GM12878 (cell line): ENCODE results near the gene ZBTB48. TPM values are rescaled to one million over a fixed set of nuclear protein-coding genes. Genes with fewer than 3 reads are reported as not detected.

Experiments
- ATAC-seq: fragments of 200-7000 bp; cut with Tn5 transposase; 3 replicates; pipeline ENCODE4 v1.9.1; 2020; ENCODE audit warnings: mild to moderate bottlenecking, moderate library complexity
- BruUV-seq: library from RNA; stranded (reverse); fragments of 400-500 nt; replicated peaks from 2 replicates; lab custom pipeline; 2021; lab: Mats Ljungman, UMichigan
- CTCF ChIA-PET: fragments of 300-600 bp; sonication (Branson Sonifier 250); formaldehyde crosslinking; extraction: SDS; loops from one replicate; lab custom pipeline; 2021; ENCODE audit warnings: inconsistent platforms; lab: Yijun Ruan, JAX
- POLR2A ChIA-PET: fragments of 350-600 bp; formaldehyde crosslinking; extraction: SDS; loops from one replicate; lab custom pipeline; 2021; ENCODE audit warnings: inconsistent platforms; lab: Charles Lee
- RAD21 ChIA-PET: fragments of 300-600 bp; sonication (Branson Sonifier 250); formaldehyde crosslinking; loops from one replicate; lab custom pipeline; 2023; ENCODE audit warnings: antibody characterized with exemption; ENCODE audit not compliant: unreplicated experiment; lab: Charles Lee
- SMC1A ChIA-PET: fragments of 300-600 bp; sonication (Branson Sonifier 250); formaldehyde crosslinking; loops from one replicate; lab custom pipeline; 2023; ENCODE audit not compliant: unreplicated experiment, uncharacterized antibody; lab: Charles Lee
- DNase-seq: peaks from one replicate; pipeline ENCODE4 v3.0.0-alpha.2; 2011; ENCODE audit warnings: low read depth, low spot score
- FAIRE-seq: peaks from 3 replicates; lab custom pipeline; 2011; peaks lifted over from hg19 to GRCh38; lab: Jason Lieb, UNC
- H2AFZ ChIP-seq: 2 replicates; pipeline ENCODE4 v1.6.0; 2011; ENCODE audit warnings: low read depth, low read length, control low read depth; ENCODE audit not compliant: control insufficient read depth
- H3K27ac ChIP-seq: 2 replicates; pipeline ENCODE4 v1.5.1; 2011; ENCODE audit warnings: control low read depth; ENCODE audit not compliant: control insufficient read depth, insufficient read depth
- H3K27me3 ChIP-seq, 2 experiments: replicated peaks in 1 of 2; 2 replicates each; pipeline versions ENCODE4 v1.6.0 to v1.6.1; 2011; ENCODE audit warnings: low read length in 1 of 2; ENCODE audit not compliant: control insufficient read depth in 2 of 2, insufficient read depth in 2 of 2
- H3K36me3 ChIP-seq, 2 experiments: 2 replicates each; pipeline ENCODE4 v1.5.1; 2011; ENCODE audit warnings: low read length in 1 of 2; ENCODE audit not compliant: control insufficient read depth in 2 of 2, insufficient read depth in 2 of 2
- H3K4me1 ChIP-seq: 2 replicates; pipeline ENCODE4 v1.6.1; 2011; ENCODE audit warnings: mild to moderate bottlenecking, low read length, moderate library complexity, mixed read lengths; ENCODE audit not compliant: control insufficient read depth, insufficient read depth
- H3K4me2 ChIP-seq: 2 replicates; pipeline ENCODE4 v1.6.0; 2011; ENCODE audit warnings: control low read depth; ENCODE audit not compliant: control insufficient read depth, insufficient read depth
- H3K4me3 ChIP-seq: fragments of 200-600 bp; sonication (generic); 2 replicates; pipeline ENCODE4 v1.5.1; 2016
- H3K79me2 ChIP-seq: 2 replicates; pipeline ENCODE4 v1.6.0; 2011; ENCODE audit warnings: low read length; ENCODE audit not compliant: control insufficient read depth, insufficient read depth
- H3K9ac ChIP-seq: 2 replicates; pipeline ENCODE4 v1.8.0; 2011; ENCODE audit warnings: low read length, control low read depth, mixed read lengths; ENCODE audit not compliant: control insufficient read depth, insufficient read depth
- H3K9me3 ChIP-seq: replicated peaks from 3 replicates; pipeline ENCODE4 v1.5.1; 2011; ENCODE audit warnings: mild to moderate bottlenecking, low read length; ENCODE audit not compliant: control insufficient read depth, insufficient read depth
- H4K20me1 ChIP-seq: 2 replicates; pipeline ENCODE4 v1.6.0; 2011; ENCODE audit not compliant: control insufficient read depth, insufficient read depth
- BACH1 ChIP-seq: fragments of 450-650 bp; IDR thresholded peaks from 2 replicates; pipeline ENCODE4 v1.6.1; 2017; ENCODE audit warnings: mild to moderate bottlenecking, borderline replicate concordance
- DPF2 ChIP-seq: fragments of 450-650 bp; IDR thresholded peaks from 2 replicates; pipeline ENCODE4 v1.6.1; 2017; ENCODE audit warnings: mild to moderate bottlenecking
- EED ChIP-seq: sonication (generic); IDR thresholded peaks from 2 replicates; pipeline ENCODE4 v1.6.1; 2016; ENCODE audit warnings: antibody characterized with exemption, low read depth
- LARP7 ChIP-seq: fragments of 450-650 bp; IDR thresholded peaks from 2 replicates; pipeline ENCODE4 v1.6.1; 2017; ENCODE audit warnings: mild to moderate bottlenecking
- MAX ChIP-seq: IDR thresholded peaks from 2 replicates; pipeline ENCODE4 v1.6.1; 2012; ENCODE audit warnings: low read depth, low read length, improper control_type of control experiment
- NFIC ChIP-seq: IDR thresholded peaks from 2 replicates; pipeline ENCODE4 v1.6.1; 2012; ENCODE audit warnings: low read depth, mild to moderate bottlenecking, inconsistent platforms, low read length, moderate library complexity
- NR2F1 ChIP-seq: fragments of 450-650 bp; conservative IDR thresholded peaks from 2 replicates; pipeline ENCODE4 v1.6.1; 2017; ENCODE audit warnings: mild to moderate bottlenecking
- RB1 ChIP-seq: fragments of 450-650 bp; formaldehyde crosslinking; IDR thresholded peaks from 2 replicates; pipeline ENCODE4 v1.6.1; 2017; ENCODE audit warnings: mild to moderate bottlenecking, borderline replicate concordance
- RUNX3 ChIP-seq: IDR thresholded peaks from 2 replicates; pipeline ENCODE4 v1.6.1; 2012; ENCODE audit warnings: low read length, inconsistent platforms
- SMC3 ChIP-seq: IDR thresholded peaks from 2 replicates; pipeline ENCODE4 v1.6.1; 2011; ENCODE audit warnings: low read length, improper control_type of control experiment, borderline replicate concordance
- STAT1 ChIP-seq: fragments of 450-650 bp; conservative IDR thresholded peaks from 2 replicates; pipeline ENCODE4 v1.6.1; 2014; ENCODE audit warnings: antibody characterized with exemption, mild to moderate bottlenecking
- STAT3 ChIP-seq: IDR thresholded peaks from 2 replicates; pipeline ENCODE4 v1.6.1; 2011; ENCODE audit warnings: low read depth, low read length, improper control_type of control experiment
- YBX1 ChIP-seq: fragments of 450-650 bp; IDR thresholded peaks from 2 replicates; pipeline ENCODE4 v1.6.1; 2016; ENCODE audit warnings: antibody characterized with exemption
- ZNF24 ChIP-seq: fragments of 450-650 bp; IDR thresholded peaks from 2 replicates; pipeline ENCODE4 v1.6.1; 2017; ENCODE audit warnings: antibody characterized with exemption, mild to moderate bottlenecking
- ZNF687 ChIP-seq: fragments of 450-650 bp; IDR thresholded peaks from 2 replicates; pipeline ENCODE4 v1.6.1; 2017; ENCODE audit warnings: mild to moderate bottlenecking, moderate library complexity
- WGBS: methylation state at CpG from one replicate; pipeline ENCODE4 v1.1.6; 2016; ENCODE audit warnings: low lambda C conversion rate; ENCODE audit not compliant: insufficient replicate concordance, insufficient coverage; ENCODE audit errors: missing lambda C conversion rate; 5-methylcytosine and 5-hydroxymethylcytosine counted together
- in situ Hi-C: fragments of 300-500 bp; cut with MboI; formaldehyde crosslinking; loops from 9 replicates; pipeline ENCODE4 v1.14.3; 2018; ENCODE audit warnings: mixed read lengths
- intact Hi-C: fragments of 100-400 bp; cut with micrococcal nuclease; formaldehyde crosslinking; loops from one replicate; pipeline ENCODE4 v1.14.2; 2022; ENCODE audit not compliant: unreplicated experiment
- polyA plus RNA-seq, 11 experiments: library from polyadenylated mRNA; depleted of rRNA in 4 of 11; unstranded in 6 of 11; stranded (reverse) in 5 of 11; fragments of >200 nt; fragmentation: Nextera tagmentation in 4 of 11; fragmentation: Illumina TruSeq in 1 of 11; extraction: Ambion mirVana in 4 of 11; extraction: Trizol in 1 of 11; gene quantifications; 1 replicate in 1 of 11; 2 replicates in 10 of 11; pipeline versions ENCODE4 v1.2.1 to v1.2.3, GENCODE V29; 2011 to 2016; ENCODE audit warnings: inconsistent platforms in 2 of 11, missing spikeins in 2 of 11, low read depth in 1 of 11
- total RNA-seq, 4 experiments: library from RNA; depleted of rRNA in 3 of 4; stranded (reverse); fragments of >200 nt in 3 of 4; fragmentation: Illumina TruSeq in 1 of 4; extraction: Trizol in 1 of 4; gene quantifications; 2 replicates each; pipeline versions ENCODE4 v1.2.1 to v1.2.3, GENCODE V29; 2013 to 2021
- TF ChIP-seq, protein P1 (sequence below), 3 experiments: IDR thresholded peaks in 2 of 3; conservative IDR thresholded peaks in 1 of 3; 2 replicates each; pipeline ENCODE4 v1.5.1; 2011; ENCODE audit warnings: low read depth in 3 of 3, low read length in 3 of 3, mild to moderate bottlenecking in 3 of 3, control low read depth in 2 of 3, moderate library complexity in 2 of 3, inconsistent platforms in 1 of 3, mixed read lengths in 1 of 3; ENCODE audit not compliant: control insufficient read depth in 2 of 3, insufficient read depth in 1 of 3; ENCODE audit errors: extremely low read depth in 1 of 3

Gene ZBTB48
- total and polyA plus RNA-seq, 10 of the 15 experiments (the other 5 are each of a cell fraction or from before 2014, with no cell fraction given): 1.00 to 25.3 (median 16.7) TPM

DNA sequence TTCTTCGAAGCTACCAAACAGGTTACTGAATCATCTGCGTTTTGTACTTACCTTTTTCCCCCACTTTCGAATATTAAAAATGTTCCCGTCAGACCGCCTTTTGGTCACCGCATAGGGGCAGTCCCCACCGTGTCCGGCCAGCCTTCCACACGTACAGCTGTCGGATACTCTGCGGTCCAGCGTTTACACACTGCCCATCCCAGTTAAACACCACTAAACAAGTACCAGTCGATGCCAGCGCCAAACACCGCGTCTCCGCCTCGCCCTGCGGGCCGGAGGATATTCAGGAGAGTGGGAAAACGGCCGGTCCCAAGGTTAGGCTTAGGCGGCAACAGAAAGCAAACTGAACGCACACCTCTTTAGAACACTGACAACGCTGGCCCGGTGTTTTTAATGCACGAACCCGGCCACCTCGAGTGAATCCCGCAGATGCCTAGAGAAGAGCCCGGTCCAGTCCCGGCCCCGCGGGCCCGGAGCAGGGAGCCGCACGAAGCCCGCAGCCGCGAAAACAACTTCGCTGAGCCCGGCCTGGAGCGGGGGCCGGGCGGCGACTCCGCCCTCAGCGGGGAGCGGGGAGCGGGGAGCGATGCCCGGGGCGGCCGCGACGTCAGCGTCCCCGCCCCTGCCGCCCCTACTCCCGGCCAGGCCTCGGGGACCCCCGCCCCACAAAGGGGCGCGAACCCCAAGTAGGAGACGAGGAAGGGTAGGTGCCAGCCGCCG lies 33.0 kb downstream of the ZBTB48 start:
- in situ Hi-C loops: no loop called here
- Histone ChIP-seq H2AFZ (peak overlapping the region; percentile 88), H4K20me1 (no peaks in the 10 kb centered on the region), H3K79me2 (peaks cover 22% of the 10 kb centered on the region), H3K27ac (peak overlapping the region; percentile 4; the same call in 1 of the 2 replicates), H3K9ac (peak overlapping the region; percentile 67), H3K9me3 (no peaks in the 10 kb centered on the region), H3K4me3 (peak overlapping the region; percentile 77), H3K27me3 (no peaks in the 10 kb centered on the region), H3K4me2 (peak overlapping the region; percentile 98), H3K4me1 (no peaks in the 10 kb centered on the region), H3K36me3 (peaks cover 0 to 1% of the 10 kb centered on the region in 2 experiments; a peak in 3 of 4 replicates)
- ChIA-PET SMC1A (interaction anchor here (1.2 to 1.3 kb wide), 2 partner anchors 9 to 13 kb away, joined by 3 to 5 read pairs; no protein-coding TSS in a partner anchor), RAD21 (no interaction called here), CTCF (interaction anchor here (1.0 to 1.2 kb wide), 2 partner anchors 9 to 13 kb away, joined by 3 to 4 read pairs; no protein-coding TSS in a partner anchor), POLR2A (interaction anchor here (0.7 to 1.3 kb wide), 3 partner anchors 9 to 12 kb away, joined by 3 read pairs; no protein-coding TSS in a partner anchor)
- no peak for DNase-seq
- peak; percentile 54 for ATAC-seq
- WGBS: 3% methylated on average over 41 of the region's 67 CpGs
- no peak for FAIRE-seq
- intact Hi-C loops: loop anchor here (1.0 to 10.0 kb wide), 3 partner anchors 10 to 172 kb away; partner anchors contain the start of genes CAMTA1, KLHL21 and NOL9
- BruUV-seq: no TSS peak
- TF ChIP-seq STAT1 (no peak), YBX1 (no peak), NFIC (no peak), EED (peak; percentile 48; the same call in 1 of the 2 replicates), SMC3 (no peak), ZNF24 (0 out of 2 replicates have a peak, but pooled peaks have one; percentile 44), ZNF687 (0 out of 2 replicates have a peak, but pooled peaks have one; percentile 42), STAT3 (no peak), DPF2 (peak; percentile 41; the same call in 1 of the 2 replicates), LARP7 (0 out of 2 replicates have a peak, but pooled peaks have one; percentile 67), RUNX3 (0 out of 2 replicates have a peak, but pooled peaks have one; percentile 23), BACH1 (peak; percentile 61; the same call in 1 of the 2 replicates), RB1 (no peak), MAX (peak; percentile 6; the same call in 1 of the 2 replicates), NR2F1 (0 out of 2 replicates have a peak, but pooled peaks have one; percentile 13)
- TF ChIP-seq, protein P1, sequence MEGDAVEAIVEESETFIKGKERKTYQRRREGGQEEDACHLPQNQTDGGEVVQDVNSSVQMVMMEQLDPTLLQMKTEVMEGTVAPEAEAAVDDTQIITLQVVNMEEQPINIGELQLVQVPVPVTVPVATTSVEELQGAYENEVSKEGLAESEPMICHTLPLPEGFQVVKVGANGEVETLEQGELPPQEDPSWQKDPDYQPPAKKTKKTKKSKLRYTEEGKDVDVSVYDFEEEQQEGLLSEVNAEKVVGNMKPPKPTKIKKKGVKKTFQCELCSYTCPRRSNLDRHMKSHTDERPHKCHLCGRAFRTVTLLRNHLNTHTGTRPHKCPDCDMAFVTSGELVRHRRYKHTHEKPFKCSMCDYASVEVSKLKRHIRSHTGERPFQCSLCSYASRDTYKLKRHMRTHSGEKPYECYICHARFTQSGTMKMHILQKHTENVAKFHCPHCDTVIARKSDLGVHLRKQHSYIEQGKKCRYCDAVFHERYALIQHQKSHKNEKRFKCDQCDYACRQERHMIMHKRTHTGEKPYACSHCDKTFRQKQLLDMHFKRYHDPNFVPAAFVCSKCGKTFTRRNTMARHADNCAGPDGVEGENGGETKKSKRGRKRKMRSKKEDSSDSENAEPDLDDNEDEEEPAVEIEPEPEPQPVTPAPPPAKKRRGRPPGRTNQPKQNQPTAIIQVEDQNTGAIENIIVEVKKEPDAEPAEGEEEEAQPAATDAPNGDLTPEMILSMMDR (IDR thresholded peaks at IDR 0.05 in 2 of 3, conservative IDR thresholded peaks at IDR 0.05 in 1 of 3; ENCODE audit: control insufficient read depth in 2 of 3, extremely low read depth in 1 of 3, insufficient read depth in 1 of 3, low read depth in 3 of 3, low read length in 3 of 3): 0 out of 6 replicates have a peak, but pooled peaks of 1 of the 3 experiments have one; percentile 3
